Breast epithelium (tissue), 4 donors: ENCODE results near the gene YPEL2. TPM values are rescaled to one million over a fixed set of nuclear protein-coding genes. Genes with fewer than 3 reads are reported as not detected.

ENCODE experiments used
- DNase-seq, 2 donors: peaks; one replicate each; pipeline ENCODE4 v3.0.0-alpha.2; 2019; ENCODE audit warnings: low spot score in 2 of 2
- H3K27ac ChIP-seq, 2 donors: fragments of 200-600 bp; sonication (generic) in 1 of 2; one replicate each; pipeline ENCODE4 v1.5.1; 2016 to 2019; ENCODE audit warnings: mild to moderate bottlenecking in 1 of 2
- H3K27me3 ChIP-seq, 2 donors: fragments of 200-600 bp; sonication (generic) in 1 of 2; one replicate each; pipeline versions ENCODE4 v1.5.1 to v1.6.0; 2017 to 2019; ENCODE audit warnings: control low read depth in 1 of 2, mild to moderate bottlenecking in 1 of 2
- H3K36me3 ChIP-seq: fragments of 200-600 bp; one replicate; pipeline ENCODE4 v1.5.1; 2019
- H3K4me1 ChIP-seq, 2 donors: fragments of 200-600 bp; sonication (generic); one replicate each; pipeline ENCODE4 v1.5.1; 2016 to 2019; ENCODE audit warnings: control low read depth in 1 of 2
- H3K4me3 ChIP-seq, 3 donors: fragments of 200-600 bp; sonication (generic); 1 replicate in 2 of 3; 2 replicates in 1 of 3; pipeline ENCODE4 v1.5.1; 2016 to 2019; ENCODE audit warnings: mild to moderate bottlenecking in 3 of 3, moderate library complexity in 2 of 3
- H3K9me3 ChIP-seq, 2 donors: fragments of 200-600 bp; sonication (generic) in 1 of 2; one replicate each; pipeline ENCODE4 v1.5.1; 2016 to 2019; ENCODE audit warnings: control low read depth in 1 of 2
- CTCF ChIP-seq, 3 donors: fragments of 450-650 bp; IDR thresholded peaks; one replicate each; pipeline ENCODE4 v1.5.1; 2016 to 2017; ENCODE audit warnings: antibody characterized with exemption in 3 of 3, mild to moderate bottlenecking in 3 of 3, moderate library complexity in 3 of 3
- POLR2A ChIP-seq: fragments of 450-650 bp; IDR thresholded peaks from one replicate; pipeline ENCODE4 v1.6.1; 2016; ENCODE audit warnings: antibody characterized with exemption, mild to moderate bottlenecking, moderate library complexity
- POLR2AphosphoS5 ChIP-seq, 3 donors: sonication (generic); formaldehyde crosslinking; IDR thresholded peaks; one replicate each; pipeline ENCODE4 v1.6.1; 2017; ENCODE audit warnings: antibody characterized with exemption in 3 of 3
- intact Hi-C: fragments of 100-400 bp; cut with DNase I; formaldehyde crosslinking; loops from one replicate; pipeline ENCODE4 v1.15.1; 2023; ENCODE audit warnings: low total_unique reads
- total RNA-seq, 3 donors: library from RNA; depleted of rRNA; stranded (reverse); fragments of >200 nt; gene quantifications; one replicate each; pipeline ENCODE4 v1.1.0, GENCODE V29; 2016

The YPEL2 gene
- total RNA-seq, 3 donors from 2014 or later: 26.5 to 64.8 (median 33.2) TPM

GRCh38 chr17:59367657-59368045 lies 36.2 kb downstream of the YPEL2 start:
- no peaks in the 10 kb centered on the region for H3K36me3 ChIP-seq
- TF ChIP-seq POLR2AphosphoS5 (IDR thresholded peaks at IDR 0.05): no peak
- no peak for TF ChIP-seq CTCF (IDR thresholded peaks at IDR 0.05)
- no peak for TF ChIP-seq POLR2A
- no peak for DNase-seq
- peaks cover 22 to 55% of the 10 kb centered on the region in 2 donors for H3K4me1 ChIP-seq
- no peaks in the 10 kb centered on the region for H3K9me3 ChIP-seq
- intact Hi-C loops: no loop called here
- H3K4me3 ChIP-seq: no peak overlapping the region
- peak overlapping the region; percentile 71 to 78 for H3K27ac ChIP-seq
- H3K27me3 ChIP-seq: no peaks in the 10 kb centered on the region

- H3K27ac ChIP-seq: peak overlapping the region; percentile 71 to 78
- intact Hi-C loops: no loop called here
- H3K9me3 ChIP-seq: no peaks in the 10 kb centered on the region
- H3K36me3 ChIP-seq: no peaks in the 10 kb centered on the region
- no peaks in the 10 kb centered on the region for H3K27me3 ChIP-seq
- no peak overlapping the region for H3K4me3 ChIP-seq
- peaks cover 24 to 58% of the 10 kb centered on the region in 2 donors for H3K4me1 ChIP-seq
- no peak for TF ChIP-seq POLR2A
- no peak for TF ChIP-seq POLR2AphosphoS5 (IDR thresholded peaks at IDR 0.05)
- TF ChIP-seq CTCF (IDR thresholded peaks at IDR 0.05): no peak
- DNase-seq: no peak
Observed at GRCh38 chr17:59368218-59368857, 36.9 kb downstream of the YPEL2 start.

- H3K4me1 ChIP-seq: peaks cover 24 to 58% of the 10 kb centered on the region in 2 donors
- H3K27me3 ChIP-seq: no peaks in the 10 kb centered on the region
- no peaks in the 10 kb centered on the region for H3K36me3 ChIP-seq
- intact Hi-C loops: no loop called here
- no peaks in the 10 kb centered on the region for H3K9me3 ChIP-seq
- H3K27ac ChIP-seq: peak overlapping the region; percentile 71 to 78
- TF ChIP-seq POLR2A: no peak
- no peak for TF ChIP-seq CTCF (IDR thresholded peaks at IDR 0.05)
- TF ChIP-seq POLR2AphosphoS5 (IDR thresholded peaks at IDR 0.05): no peak
- H3K4me3 ChIP-seq: no peak overlapping the region
- DNase-seq: no peak
Observed at GRCh38 chr17:59369031-59369975, 37.8 kb downstream of the YPEL2 start.

GRCh38 chr17:59370593-59371299 lies 39.3 kb downstream of the YPEL2 start:
- intact Hi-C loops: no loop called here

More at GRCh38 chr17:59370593-59371299, 39.3 kb downstream of the YPEL2 start:
- DNase-seq: no peak
- Histone ChIP-seq H3K4me3 (no peak overlapping the region), H3K4me1 (peaks cover 24 to 55% of the 10 kb centered on the region in 2 donors), H3K9me3 (no peaks in the 10 kb centered on the region), H3K36me3 (no peaks in the 10 kb centered on the region), H3K27ac (peak overlapping the region; percentile 78 to 97), H3K27me3 (no peaks in the 10 kb centered on the region)
- TF ChIP-seq POLR2AphosphoS5 (IDR thresholded peaks at IDR 0.05) (no peak), POLR2A (no peak), CTCF (IDR thresholded peaks at IDR 0.05) (no peak)
